GM18861 (cell line): ENCODE data around the gene PLPPR3.

Source experiments
- ATAC-seq: cut with Tn5 transposase; IDR thresholded peaks from one replicate; pipeline ENCODE4 v1.9.1; 2021; ENCODE audit not compliant: unreplicated experiment

PLPPR3 gene

DNA sequence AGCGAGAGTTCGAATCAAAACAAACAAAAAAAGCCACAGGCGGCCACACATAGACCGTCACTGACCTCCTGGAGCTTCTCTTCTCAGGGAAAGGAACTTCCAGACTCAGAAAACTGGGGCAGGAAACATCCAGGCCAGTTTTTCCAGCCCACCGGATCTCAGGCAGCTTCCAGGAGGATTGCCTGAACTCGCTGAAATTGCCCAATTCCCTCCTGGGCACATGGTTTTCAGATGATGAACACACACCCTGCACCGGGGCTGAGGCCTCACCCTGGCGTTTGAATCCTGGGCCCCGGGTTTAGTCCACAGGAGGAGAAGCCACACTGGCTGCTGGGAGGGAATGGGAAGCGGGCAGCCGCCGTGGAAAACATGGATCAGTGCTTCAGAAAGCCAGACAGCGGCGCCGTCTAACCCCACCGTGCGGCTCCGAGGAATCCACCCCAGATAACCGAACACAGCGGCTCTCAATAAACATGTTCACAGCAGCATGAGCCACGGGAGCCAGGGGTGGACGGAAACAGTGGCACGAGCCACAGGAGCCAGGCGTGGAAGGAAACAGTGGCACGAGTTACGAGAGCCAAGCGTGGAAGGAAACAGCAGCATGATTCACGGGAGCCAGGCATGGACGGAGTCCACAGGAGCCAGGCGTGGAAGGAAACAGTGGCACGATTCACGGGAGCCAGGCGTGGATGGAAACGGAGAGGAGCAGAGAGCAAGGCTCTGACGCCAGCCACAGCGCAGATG lies 42.7 kb downstream of the PLPPR3 start:
- no peak for ATAC-seq

DNA sequence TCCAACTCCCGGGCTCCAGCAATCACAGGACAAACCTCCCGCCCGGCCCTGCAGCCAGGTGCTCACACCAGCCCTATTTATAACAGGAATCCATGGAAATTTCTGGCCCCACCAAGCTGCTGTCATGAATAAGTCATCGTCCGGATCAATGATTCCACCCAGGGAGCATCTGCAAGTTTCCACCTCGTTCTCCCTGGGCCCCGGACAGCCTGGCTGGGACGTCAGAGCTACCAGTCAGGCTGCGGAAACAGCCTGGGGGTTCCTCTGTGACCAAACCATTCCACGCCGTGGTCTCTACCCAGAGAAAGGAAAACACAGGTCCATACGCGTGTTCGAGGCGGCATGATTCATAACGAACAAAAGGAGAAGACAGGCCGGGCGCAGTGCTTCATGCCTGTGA lies 45.2 kb downstream of the PLPPR3 start:
- ATAC-seq, result no peak

DNA sequence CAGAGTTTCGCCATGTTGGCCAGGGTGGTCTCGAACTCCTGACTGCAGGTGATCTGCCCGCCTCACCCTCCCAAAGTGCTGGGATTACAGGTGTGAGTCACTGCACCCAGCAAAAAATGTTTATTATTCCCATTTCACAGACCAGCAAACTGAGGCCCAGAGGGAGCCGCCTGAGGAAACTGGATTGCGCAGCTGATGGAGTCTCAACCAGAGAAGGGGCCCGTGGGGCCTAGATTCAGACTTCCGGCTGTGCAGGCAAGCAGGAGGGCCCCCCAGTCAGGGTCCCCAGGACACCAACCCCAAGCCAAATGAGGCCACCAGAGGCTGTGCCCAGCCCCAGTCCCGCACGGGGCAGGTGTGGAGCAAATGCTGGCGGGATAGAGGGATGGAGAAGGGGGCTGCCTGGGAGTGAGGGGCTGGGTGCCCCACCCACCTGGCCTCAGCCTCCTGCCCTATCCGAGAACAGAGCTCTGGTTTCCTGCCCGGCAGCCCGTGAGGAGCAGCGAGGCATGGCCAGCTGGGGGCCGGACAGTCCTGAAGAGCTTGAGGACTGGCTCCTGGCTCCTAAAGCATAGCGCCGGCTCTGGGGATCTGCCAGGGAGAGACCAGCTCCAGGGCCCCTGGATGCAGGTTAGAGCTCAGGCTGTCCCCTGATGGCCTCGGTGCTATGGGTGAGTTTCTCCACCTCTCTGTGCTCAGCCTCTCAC lies 48.9 kb downstream of the PLPPR3 start:
- ATAC-seq, result no peak

DNA sequence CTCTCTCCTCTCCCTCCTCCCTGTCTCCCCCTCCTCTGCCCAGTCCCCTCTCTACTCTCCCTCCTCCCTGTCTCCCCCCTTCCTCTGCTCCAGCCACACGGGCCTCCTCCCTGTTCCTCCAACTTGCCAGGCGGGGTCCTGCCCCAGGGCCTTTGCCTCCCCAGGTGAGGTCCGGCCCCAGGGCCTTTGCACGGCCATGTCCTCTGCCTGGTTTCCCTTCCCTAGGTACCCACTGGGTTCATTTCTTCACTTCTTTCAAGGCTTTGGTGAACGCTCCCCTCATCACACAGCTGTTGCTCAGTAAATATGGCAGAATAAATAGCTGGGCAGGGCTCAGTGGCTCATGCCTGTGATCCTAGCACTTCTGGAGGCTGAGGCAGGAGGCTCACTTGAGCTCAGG lies 49.7 kb downstream of the PLPPR3 start:
- ATAC-seq, result no peak

DNA sequence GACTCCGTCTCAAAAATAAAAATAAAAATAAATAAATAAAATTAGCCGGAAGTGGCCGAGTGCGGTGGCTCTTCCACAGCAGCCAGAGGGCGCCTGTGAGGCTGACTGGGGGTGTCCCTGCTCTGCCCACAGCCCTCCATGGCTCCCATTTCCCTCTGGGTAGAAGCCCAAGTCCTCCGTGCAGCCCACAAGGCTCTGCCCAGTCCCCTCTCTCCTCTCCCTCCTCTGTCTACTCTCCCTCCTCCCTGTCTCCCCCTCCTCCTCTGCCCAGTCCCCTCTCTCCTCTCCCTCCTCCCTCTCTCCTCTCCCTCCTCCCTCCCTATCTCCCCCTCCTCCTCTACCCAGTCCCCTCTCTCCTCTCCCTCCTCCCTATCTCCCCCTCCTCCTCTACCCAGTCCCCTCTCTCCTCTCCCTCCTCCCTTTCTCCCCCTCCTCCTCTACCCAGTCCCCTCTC lies 50.4 kb downstream of the PLPPR3 start:
- ATAC-seq, result no peak

DNA sequence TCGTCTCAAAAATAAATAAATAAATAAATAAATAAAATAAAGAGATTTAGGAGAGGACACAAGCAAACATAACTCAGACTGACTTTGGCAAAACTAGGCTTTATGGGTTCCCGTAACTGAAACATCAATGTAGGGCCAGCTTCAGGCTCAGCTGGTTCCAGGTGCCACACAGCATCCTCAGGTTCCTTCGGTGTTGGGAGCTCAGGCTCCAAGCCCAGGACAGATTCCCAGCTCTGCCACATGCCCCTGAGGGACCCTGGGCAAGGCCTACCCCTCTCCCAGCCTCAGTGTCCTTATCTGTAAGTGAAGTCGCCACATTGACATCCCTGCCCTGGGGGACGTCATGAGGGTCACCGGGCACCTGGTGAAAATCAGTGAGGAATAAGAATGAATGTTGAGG lies 52.1 kb downstream of the PLPPR3 start:
- ATAC-seq, result no peak

DNA sequence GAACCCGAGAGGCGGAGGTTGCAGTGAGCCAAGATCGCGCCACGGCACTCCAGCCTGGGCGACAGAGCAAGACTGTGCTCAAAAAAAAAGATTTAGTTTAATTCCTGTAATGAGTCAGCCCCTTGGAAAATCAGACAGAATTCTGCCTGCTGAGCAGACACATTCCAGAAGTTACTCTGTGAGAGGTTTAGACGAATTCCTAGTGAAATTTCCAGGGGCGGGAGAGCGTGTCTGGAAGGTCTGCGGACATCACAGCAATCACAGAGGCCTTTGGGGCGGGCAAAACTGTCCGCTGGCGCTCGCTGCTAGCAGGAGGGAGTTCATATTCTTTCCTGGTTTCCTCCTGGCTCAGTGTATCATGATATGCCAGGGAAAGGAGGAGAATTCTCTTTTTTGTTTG lies 53.3 kb downstream of the PLPPR3 start:
- no peak for ATAC-seq

DNA sequence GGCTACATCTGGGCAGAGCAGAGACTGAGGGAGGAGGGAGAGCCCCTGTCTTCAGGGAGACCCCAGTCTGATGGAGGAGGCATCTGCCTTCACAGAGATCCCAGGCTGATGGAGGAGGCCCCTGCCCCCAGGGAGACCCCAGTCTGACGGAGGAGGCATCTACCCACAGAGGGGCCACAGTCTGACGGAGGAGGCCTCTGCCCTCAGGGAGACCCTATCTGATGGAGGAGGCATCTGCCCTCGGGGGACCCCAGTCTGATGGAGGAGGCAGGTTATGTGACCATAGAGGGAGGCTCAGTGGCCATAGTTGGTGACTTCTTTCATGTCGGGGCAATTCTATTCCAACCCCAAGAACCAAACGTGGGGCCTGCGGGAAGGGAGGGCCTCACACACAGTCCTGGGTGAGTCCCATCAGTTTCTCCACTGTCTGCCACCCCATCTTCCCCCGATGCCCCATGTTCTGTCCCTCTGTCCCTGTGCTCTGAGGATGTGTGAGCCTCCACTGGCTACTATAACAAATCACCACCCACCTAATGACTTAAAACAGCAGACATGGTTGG lies 56.5 kb downstream of the PLPPR3 start:
- ATAC-seq, result no peak

DNA sequence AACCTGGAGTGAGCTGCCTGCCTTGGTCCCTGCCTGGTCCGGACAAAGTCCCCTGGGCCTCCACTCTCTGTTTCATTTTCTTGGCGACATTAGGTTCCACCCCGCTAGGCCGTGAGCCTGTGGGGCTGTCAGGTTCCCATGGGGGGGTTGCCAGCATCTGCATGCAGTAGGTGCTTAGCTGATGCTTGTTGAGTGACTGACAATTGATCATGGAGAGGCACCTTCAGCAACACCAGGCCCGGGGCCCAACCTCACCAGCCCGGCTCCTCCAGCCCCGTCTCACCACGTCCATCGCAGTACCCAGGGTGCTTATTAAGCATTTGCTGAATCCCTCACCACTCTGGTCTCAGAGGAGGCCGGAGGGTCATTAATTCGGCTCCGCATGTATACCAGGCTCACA lies 57.5 kb downstream of the PLPPR3 start:
- no peak for ATAC-seq

DNA sequence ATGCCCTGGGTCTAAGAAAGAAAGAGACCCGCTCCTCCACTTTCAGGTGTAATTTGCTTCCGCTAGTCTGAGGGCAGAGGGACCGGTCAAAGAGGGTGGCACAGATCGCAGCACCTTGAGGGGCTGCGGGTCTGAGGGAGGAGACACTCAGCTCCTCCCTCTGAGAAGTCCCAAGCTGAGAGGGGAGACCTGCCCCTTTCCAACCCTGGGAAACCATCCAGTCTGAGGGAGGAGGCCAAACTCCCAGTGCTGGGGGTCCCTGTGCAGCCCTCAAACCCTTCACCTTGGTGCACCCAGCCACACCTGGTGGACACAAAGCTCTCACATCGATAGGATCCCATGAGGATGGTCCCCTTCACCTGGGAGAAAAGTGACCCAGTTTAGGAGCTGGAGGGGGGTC lies 57.9 kb downstream of the PLPPR3 start:
- ATAC-seq, result no peak

DNA sequence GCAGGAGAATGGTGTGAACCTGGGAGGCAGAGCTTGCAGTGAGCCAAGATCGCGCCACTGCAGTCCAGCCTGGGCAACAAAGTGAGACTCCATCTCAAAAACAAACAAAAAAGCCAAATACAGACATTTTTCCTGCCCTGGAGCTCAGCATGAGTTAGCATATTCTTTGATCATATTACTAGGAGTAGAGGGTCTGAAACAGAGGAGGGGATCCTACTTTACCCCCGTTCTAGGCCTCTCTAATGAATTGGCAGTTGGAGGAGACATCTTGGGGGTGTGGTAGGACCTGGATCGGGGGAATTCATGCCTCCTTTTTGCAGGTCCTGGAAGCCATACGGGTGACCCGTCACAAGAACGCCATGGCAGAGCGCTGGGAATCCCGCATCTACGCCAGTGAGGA lies 58.6 kb downstream of the PLPPR3 start:
- ATAC-seq, result no peak
